ENCODE results near the gene CD79A.

Gene CD79A

GRCh38 chr19:41926028-41926762 is 49.1 kb downstream of the CD79A start:
- TF ChIP-seq, protein P1, sequence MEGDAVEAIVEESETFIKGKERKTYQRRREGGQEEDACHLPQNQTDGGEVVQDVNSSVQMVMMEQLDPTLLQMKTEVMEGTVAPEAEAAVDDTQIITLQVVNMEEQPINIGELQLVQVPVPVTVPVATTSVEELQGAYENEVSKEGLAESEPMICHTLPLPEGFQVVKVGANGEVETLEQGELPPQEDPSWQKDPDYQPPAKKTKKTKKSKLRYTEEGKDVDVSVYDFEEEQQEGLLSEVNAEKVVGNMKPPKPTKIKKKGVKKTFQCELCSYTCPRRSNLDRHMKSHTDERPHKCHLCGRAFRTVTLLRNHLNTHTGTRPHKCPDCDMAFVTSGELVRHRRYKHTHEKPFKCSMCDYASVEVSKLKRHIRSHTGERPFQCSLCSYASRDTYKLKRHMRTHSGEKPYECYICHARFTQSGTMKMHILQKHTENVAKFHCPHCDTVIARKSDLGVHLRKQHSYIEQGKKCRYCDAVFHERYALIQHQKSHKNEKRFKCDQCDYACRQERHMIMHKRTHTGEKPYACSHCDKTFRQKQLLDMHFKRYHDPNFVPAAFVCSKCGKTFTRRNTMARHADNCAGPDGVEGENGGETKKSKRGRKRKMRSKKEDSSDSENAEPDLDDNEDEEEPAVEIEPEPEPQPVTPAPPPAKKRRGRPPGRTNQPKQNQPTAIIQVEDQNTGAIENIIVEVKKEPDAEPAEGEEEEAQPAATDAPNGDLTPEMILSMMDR (conservative IDR thresholded peaks at IDR 0.05), result no peak
- H3K27ac ChIP-seq, result no peak overlapping the region

GRCh38 chr19:41926763-41927496 is 49.9 kb downstream of the CD79A start:
- TF ChIP-seq, protein P1 (conservative IDR thresholded peaks at IDR 0.05), result no peak
- H3K27ac ChIP-seq, result no peak overlapping the region

DNA sequence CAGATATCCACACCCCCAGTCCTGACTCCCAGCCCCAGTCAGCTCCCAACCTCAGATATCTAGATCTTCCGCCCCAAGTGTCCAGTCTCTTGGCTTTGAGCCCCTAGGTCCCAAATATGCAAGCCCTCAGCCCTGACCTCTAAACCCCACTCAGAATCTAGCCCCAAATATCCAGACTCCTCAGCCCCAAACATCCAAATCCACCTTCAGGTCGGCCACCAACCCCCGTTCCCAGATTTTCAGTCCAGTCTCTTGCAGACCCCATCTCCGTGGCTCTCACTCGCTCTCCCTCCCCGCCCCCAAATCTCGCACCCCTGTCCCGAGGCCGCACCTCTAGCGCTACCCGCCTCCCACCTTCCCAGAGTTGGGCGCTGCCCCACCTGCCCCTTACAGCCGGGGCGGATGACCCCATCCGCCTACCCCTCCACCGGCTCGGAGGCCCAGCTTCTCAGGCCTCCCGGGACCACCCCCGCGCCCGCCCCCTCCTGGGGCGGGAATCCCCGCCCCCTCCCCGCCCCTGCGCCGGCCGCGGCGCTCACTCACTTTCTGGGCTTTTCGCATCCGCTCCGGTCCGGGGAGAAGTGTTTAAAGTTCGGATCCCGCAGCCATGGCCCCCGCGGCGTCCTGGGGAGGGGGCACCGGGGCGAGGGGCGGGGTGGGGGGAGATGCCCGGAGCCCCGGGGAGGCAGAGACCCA is 50.6 kb downstream of the CD79A start:
- TF ChIP-seq, protein P1 (conservative IDR thresholded peaks at IDR 0.05), result no peak
- H3K27ac ChIP-seq, result peak overlapping the region; percentile 21; the same call in 1 of the 2 replicates

DNA sequence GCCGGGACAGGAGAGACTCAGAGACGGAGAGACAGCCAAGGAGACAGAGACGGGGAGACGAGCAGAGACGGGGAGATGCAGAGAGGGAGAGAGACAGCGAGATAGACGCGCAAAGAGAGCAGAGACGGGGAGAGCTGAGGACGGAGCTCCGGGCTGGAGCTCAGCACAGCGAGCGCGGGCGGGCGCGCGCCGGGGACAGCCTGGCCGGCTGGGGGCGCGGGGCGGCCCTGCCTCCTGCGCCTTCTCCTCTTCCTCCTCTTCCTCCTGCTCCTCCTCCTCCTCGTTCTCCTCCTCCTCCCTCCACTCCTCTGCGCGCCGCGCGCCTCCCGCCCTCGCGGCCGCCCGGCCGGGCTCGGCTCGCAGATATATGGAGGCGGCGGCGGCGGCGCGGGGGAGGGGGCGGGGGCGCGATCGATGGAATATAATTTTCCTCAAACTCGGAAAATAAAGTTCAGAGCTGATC is 51.2 kb downstream of the CD79A start, which contains the start of gene ERFL:
Gene ERFL, minus strand, starts transcription at position 229 of the 463 bp plus-strand sequence. CDS start 15,530 bp downstream, outside the sequence.
- TF ChIP-seq, protein P1 (conservative IDR thresholded peaks at IDR 0.05), result 0 out of 2 replicates have a peak, but pooled peaks have one; percentile 11
- peak within 1 kb of the TSS; percentile 21; the same call in 1 of the 2 replicates for H3K27ac ChIP-seq

DNA sequence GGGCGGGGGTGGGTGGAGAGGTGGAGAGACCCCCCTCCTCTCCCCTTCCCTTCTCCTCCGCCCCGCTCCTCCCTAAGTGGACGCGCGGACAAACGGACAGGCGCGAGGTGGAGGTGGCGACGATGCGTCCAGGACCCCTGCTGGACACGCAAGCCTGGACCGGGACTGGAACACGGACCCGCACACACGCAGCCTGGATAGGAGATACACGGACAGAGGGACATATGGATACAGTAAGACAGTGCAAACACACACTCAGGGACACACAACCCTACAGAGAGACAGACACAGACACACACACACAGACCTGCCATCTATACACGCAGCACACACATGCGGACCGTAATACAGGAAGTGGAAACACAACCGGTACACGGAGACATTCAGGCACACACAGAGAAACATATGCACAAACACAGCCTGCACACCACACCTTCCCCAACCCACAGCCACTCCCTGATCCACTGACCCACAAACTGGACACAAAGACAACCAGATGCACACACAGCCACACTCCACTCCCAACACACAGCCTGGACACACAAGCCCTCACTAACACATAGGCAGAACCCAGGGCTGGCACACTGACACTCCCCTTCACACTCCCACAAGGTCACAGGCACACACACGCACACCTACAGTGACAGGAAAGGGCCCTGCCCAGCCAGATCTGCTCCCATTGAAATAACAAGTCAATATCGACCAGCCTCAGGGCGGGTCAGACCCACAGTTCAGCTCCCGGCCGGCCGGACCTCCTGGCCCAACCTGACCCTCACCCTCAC is 51.9 kb downstream of the CD79A start:
- H3K27ac ChIP-seq, result no peak overlapping the region
- TF ChIP-seq, protein P1 (conservative IDR thresholded peaks at IDR 0.05), result no peak

DNA sequence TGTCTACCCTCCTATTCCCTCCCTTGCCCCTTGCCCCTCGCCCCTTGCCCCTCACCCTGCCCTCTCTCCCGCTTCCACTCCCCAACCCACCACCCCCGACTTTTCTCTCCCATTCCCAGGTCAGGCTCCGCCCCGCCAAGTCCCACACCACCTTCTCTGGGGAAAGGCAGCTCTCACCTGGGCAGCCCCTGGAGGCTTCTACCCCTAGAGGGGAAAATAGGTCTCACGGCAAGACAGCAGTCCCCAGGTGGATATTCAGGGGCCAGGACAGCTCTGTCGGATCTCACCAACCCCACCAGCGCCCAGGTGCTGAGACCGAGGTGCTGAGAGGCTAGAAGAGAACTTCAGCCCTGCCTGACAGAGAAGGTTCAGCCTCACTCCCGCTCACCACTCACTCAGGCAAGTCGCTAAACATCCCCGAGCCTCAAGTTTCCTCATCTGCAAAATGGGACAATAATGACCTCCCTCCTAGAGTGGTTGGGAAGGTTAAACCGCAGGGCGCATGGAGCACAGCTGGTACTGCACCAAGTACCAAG is 52.5 kb downstream of the CD79A start:
- H3K27ac ChIP-seq, result no peak overlapping the region
- TF ChIP-seq, protein P1 (conservative IDR thresholded peaks at IDR 0.05), result no peak

Data from VCaP (cell line).